Naive B cell (primary cell): Measurements from ENCODE around the gene PHLPP2. TPM values are rescaled to one million over a fixed set of nuclear protein-coding genes. Genes with fewer than 3 reads are reported as not detected.
"Not testable (repeated sequence)": the region's sequence is repeated elsewhere in the genome, so short reads cannot be mapped to it uniquely, and the experiment has no call there.

ENCODE experiments used
- ATAC-seq, 2 donors: fragments of 150-1000 bp; cut with Tn5 transposase; 2 replicates each; pipeline ENCODE4 v1.10.0; 2021; ENCODE audit warnings: low read depth in 2 of 2, mild to moderate bottlenecking in 2 of 2, moderate library complexity in 2 of 2
- DNase-seq: peaks from one replicate; pipeline ENCODE4 v3.0.0; 2022
- H3K27ac Mint-ChIP-seq, 6 donors: one replicate each; pipeline ENCODE4 v1.8.0; 2020 to 2022; ENCODE audit warnings: mild to moderate bottlenecking in 6 of 6, mixed read lengths in 6 of 6, moderate library complexity in 5 of 6, inconsistent platforms in 2 of 6
- H3K27me3 Mint-ChIP-seq, 3 donors: one replicate each; pipeline ENCODE4 v1.8.0; 2021 to 2022; ENCODE audit warnings: mixed read lengths in 3 of 3, mild to moderate bottlenecking in 1 of 3
- H3K36me3 Mint-ChIP-seq, 2 donors: one replicate each; pipeline ENCODE4 v1.8.0; 2020 to 2022; ENCODE audit warnings: mixed read lengths in 2 of 2, inconsistent platforms in 1 of 2, mild to moderate bottlenecking in 1 of 2
- H3K4me1 Mint-ChIP-seq, 3 donors: one replicate each; pipeline ENCODE4 v1.8.0; 2020 to 2022; ENCODE audit warnings: mixed read lengths in 3 of 3, inconsistent platforms in 1 of 3, mild to moderate bottlenecking in 1 of 3, moderate library complexity in 1 of 3
- H3K4me3 Mint-ChIP-seq, 8 donors: one replicate each; pipeline ENCODE4 v1.8.0; 2020 to 2022; ENCODE audit warnings: mild to moderate bottlenecking in 8 of 8, mixed read lengths in 8 of 8, moderate library complexity in 8 of 8, inconsistent platforms in 2 of 8
- H3K9me3 Mint-ChIP-seq, 7 donors: one replicate each; pipeline ENCODE4 v1.8.0; 2020 to 2022; ENCODE audit warnings: mixed read lengths in 7 of 7, mild to moderate bottlenecking in 5 of 7, inconsistent platforms in 2 of 7, moderate library complexity in 1 of 7
- polyA plus RNA-seq, 6 donors: library from polyadenylated mRNA; unstranded; fragments of 300-500 nt; fragmentation: Illumina TruSeq; gene quantifications; one replicate each; pipeline ENCODE4 v1.2.3, GENCODE V29; 2021; ENCODE audit warnings: low read depth in 6 of 6

Gene PHLPP2
- polyA plus RNA-seq, 6 donors from 2014 or later: 1.1 to 6.6 (median 4.0) TPM

- no peak for ATAC-seq
Measured at GRCh38 chr16:71635632-71636031, 88.9 kb downstream of the PHLPP2 start.

GRCh38 chr16:71631776-71632175, 92.7 kb downstream of the PHLPP2 start:
- H3K4me3 Mint-ChIP-seq: no peak overlapping the region
- no peaks in the 10 kb centered on the region for H3K36me3 Mint-ChIP-seq
- H3K9me3 Mint-ChIP-seq: no peaks in the 10 kb centered on the region
- DNase-seq (no peak), ATAC-seq (no peak)
- no peaks in the 10 kb centered on the region for H3K4me1 Mint-ChIP-seq
- peaks cover 0 to 16% (median 11%) of the 10 kb centered on the region in 3 donors for H3K27me3 Mint-ChIP-seq
- no peak overlapping the region for H3K27ac Mint-ChIP-seq

More at GRCh38 chr16:71635632-71636031, 88.9 kb downstream of the PHLPP2 start:
- DNase-seq: no peak
- H3K36me3 Mint-ChIP-seq: peaks cover 0 to 12% of the 10 kb centered on the region in 2 donors
- H3K9me3 Mint-ChIP-seq: no peaks in the 10 kb centered on the region
- H3K4me3 Mint-ChIP-seq: no peak overlapping the region
- no peak overlapping the region for H3K27ac Mint-ChIP-seq
- no peaks in the 10 kb centered on the region for H3K4me1 Mint-ChIP-seq
- no peaks in the 10 kb centered on the region for H3K27me3 Mint-ChIP-seq

- H3K9me3 Mint-ChIP-seq: no peaks in the 10 kb centered on the region
- H3K36me3 Mint-ChIP-seq: no peaks in the 10 kb centered on the region
- H3K27me3 Mint-ChIP-seq: peaks cover 0 to 20% (median 11%) of the 10 kb centered on the region in 3 donors
- ATAC-seq (no peak), DNase-seq (no peak)
- H3K4me1 Mint-ChIP-seq: no peaks in the 10 kb centered on the region
- H3K4me3 Mint-ChIP-seq: no peak overlapping the region
- H3K27ac Mint-ChIP-seq: no peak overlapping the region
Measured at GRCh38 chr16:71630808-71631207, 93.7 kb downstream of the PHLPP2 start.

- Mint-ChIP-seq H3K27me3 (peaks cover 0 to 20% (median 11%) of the 10 kb centered on the region in 3 donors), H3K27ac (no peak overlapping the region), H3K9me3 (no peaks in the 10 kb centered on the region), H3K4me3 (no peak overlapping the region), H3K36me3 (no peaks in the 10 kb centered on the region), H3K4me1 (peaks cover 0 to 6% (median 3%) of the 10 kb centered on the region in 3 donors)
- DNase-seq (no peak), ATAC-seq (no peak)
Measured at GRCh38 chr16:71629278-71630016, 95.1 kb downstream of the PHLPP2 start.

- Mint-ChIP-seq H3K9me3 (no peaks in the 10 kb centered on the region), H3K27me3 (peaks cover 0 to 20% (median 11%) of the 10 kb centered on the region in 3 donors), H3K4me1 (peaks cover 0 to 6% (median 3%) of the 10 kb centered on the region in 3 donors), H3K4me3 (peak overlapping the region in 1 of 8 donors; percentile 44), H3K27ac (no peak overlapping the region), H3K36me3 (no peaks in the 10 kb centered on the region)
- no peak for DNase-seq
- no peak for ATAC-seq
Measured at GRCh38 chr16:71628810-71629209, 95.7 kb downstream of the PHLPP2 start.

GRCh38 chr16:71627731-71628181, 96.7 kb downstream of the PHLPP2 start:
- Mint-ChIP-seq H3K4me1 (peaks cover 0 to 6% (median 3%) of the 10 kb centered on the region in 3 donors), H3K4me3 (peak overlapping the region in 3 of 8 donors; percentile 7 to 59 (median 44)), H3K36me3 (no peaks in the 10 kb centered on the region), H3K9me3 (no peaks in the 10 kb centered on the region), H3K27ac (no peak overlapping the region), H3K27me3 (peaks cover 0 to 20% (median 11%) of the 10 kb centered on the region in 3 donors)
- ATAC-seq: no peak
- no peak for DNase-seq

- peak overlapping the region in 1 of 6 donors; percentile 56 for H3K27ac Mint-ChIP-seq
- H3K9me3 Mint-ChIP-seq: no peaks in the 10 kb centered on the region
- ATAC-seq (peak; percentile 20 to 50), DNase-seq (no peak)
- H3K4me1 Mint-ChIP-seq: peaks cover 6 to 8% (median 6%) of the 10 kb centered on the region in 3 donors
- H3K36me3 Mint-ChIP-seq: no peaks in the 10 kb centered on the region
- peak overlapping the region in 6 of 8 donors; percentile 47 to 77 (median 70) for H3K4me3 Mint-ChIP-seq
- peaks cover 0 to 20% (median 11%) of the 10 kb centered on the region in 3 donors for H3K27me3 Mint-ChIP-seq
Measured at GRCh38 chr16:71626858-71627213, 97.7 kb downstream of the PHLPP2 start.

- Mint-ChIP-seq H3K27me3 (peaks cover under 1 to 22% (median 11%) of the 10 kb centered on the region in 3 donors), H3K4me1 (peaks cover 6 to 8% (median 6%) of the 10 kb centered on the region in 3 donors), H3K27ac (peak within 1 kb of the TSS in 2 of 6 donors; percentile 3 to 56), H3K4me3 (peak within 1 kb of the TSS in 6 of 8 donors; percentile 47 to 82 (median 70)), H3K36me3 (no peaks in the 10 kb centered on the region), H3K9me3 (no peaks in the 10 kb centered on the region)
- no peak for DNase-seq
- ATAC-seq: peak; percentile 18
Measured at GRCh38 chr16:71626018-71626857, 98.3 kb downstream of the PHLPP2 start, which contains the start of gene MARVELD3. Gene MARVELD3, plus strand, starts transcription at chr16:71626184. Its CDS starts 46 bp downstream, at chr16:71626230.

GRCh38 chr16:71625113-71625850, 99.2 kb downstream of the PHLPP2 start:
- ATAC-seq (no peak), DNase-seq (no peak)
- peak overlapping the region in 5 of 8 donors; percentile 15 to 73 (median 55) for H3K4me3 Mint-ChIP-seq
- H3K27ac Mint-ChIP-seq: peak overlapping the region in 1 of 6 donors; percentile 3
- no peaks in the 10 kb centered on the region for H3K36me3 Mint-ChIP-seq
- peaks cover 6 to 8% (median 6%) of the 10 kb centered on the region in 3 donors for H3K4me1 Mint-ChIP-seq
- peaks cover 9 to 30% (median 19%) of the 10 kb centered on the region in 3 donors for H3K27me3 Mint-ChIP-seq
- no peaks in the 10 kb centered on the region for H3K9me3 Mint-ChIP-seq

GRCh38 chr16:71623597-71623996, 100.9 kb downstream of the PHLPP2 start:
- H3K4me1 Mint-ChIP-seq: peaks cover 6 to 8% (median 6%) of the 10 kb centered on the region in 3 donors
- no peak overlapping the region for H3K4me3 Mint-ChIP-seq
- H3K27me3 Mint-ChIP-seq: peaks cover 9 to 39% (median 17%) of the 10 kb centered on the region in 3 donors
- no peaks in the 10 kb centered on the region for H3K36me3 Mint-ChIP-seq
- DNase-seq: no peak
- no peak for ATAC-seq
- no peak overlapping the region for H3K27ac Mint-ChIP-seq
- H3K9me3 Mint-ChIP-seq: peaks cover 0 to 2% (median 0%) of the 10 kb centered on the region in 7 donors

GRCh38 chr16:71622088-71622487, 102.4 kb downstream of the PHLPP2 start:
- no peak for ATAC-seq
- peaks cover 6 to 8% (median 6%) of the 10 kb centered on the region in 3 donors for H3K4me1 Mint-ChIP-seq
- H3K27ac Mint-ChIP-seq: no peak overlapping the region
- H3K4me3 Mint-ChIP-seq: no peak overlapping the region
- H3K27me3 Mint-ChIP-seq: peaks cover 16 to 38% (median 19%) of the 10 kb centered on the region in 3 donors
- H3K9me3 Mint-ChIP-seq: peaks cover 0 to 2% (median 0%) of the 10 kb centered on the region in 7 donors
- DNase-seq: no peak
- no peaks in the 10 kb centered on the region for H3K36me3 Mint-ChIP-seq

GRCh38 chr16:71618429-71618828, 106.1 kb downstream of the PHLPP2 start:
- peaks cover 0 to 2% (median 0%) of the 10 kb centered on the region in 7 donors for H3K9me3 Mint-ChIP-seq
- no peak overlapping the region for H3K4me3 Mint-ChIP-seq
- H3K27ac Mint-ChIP-seq: no peak overlapping the region
- peaks cover 0 to 6% (median 5%) of the 10 kb centered on the region in 3 donors for H3K4me1 Mint-ChIP-seq
- no peak for ATAC-seq
- no peaks in the 10 kb centered on the region for H3K36me3 Mint-ChIP-seq
- peaks cover 16 to 49% (median 19%) of the 10 kb centered on the region in 3 donors for H3K27me3 Mint-ChIP-seq
- DNase-seq: no peak

- DNase-seq, H3K4me3 Mint-ChIP-seq, ATAC-seq, H3K27ac Mint-ChIP-seq, H3K9me3 Mint-ChIP-seq, H3K36me3 Mint-ChIP-seq: not testable (repeated sequence)
- H3K27me3 Mint-ChIP-seq: peaks cover 9 to 48% (median 10%) of the 10 kb centered on the region in 3 donors
- H3K4me1 Mint-ChIP-seq: peaks cover 4 to 15% (median 13%) of the 10 kb centered on the region in 3 donors
Measured at GRCh38 chr16:71614956-71615355, 109.5 kb downstream of the PHLPP2 start.
